DOHH2 (cell line): ENCODE measurements around the gene ACSF2.
"Not testable (repeated sequence)": the region's sequence is repeated elsewhere in the genome, so short reads cannot be mapped to it uniquely, and the experiment has no call there.

Experiments
- H3F3A ChIP-seq: fragments of 200-600 bp; sonication (generic), shearing (Covaris generic); 2 replicates; pipeline ENCODE4 v1.6.0; 2016; ENCODE audit warnings: antibody characterized with exemption, mild to moderate bottlenecking; ENCODE audit not compliant: control insufficient read depth, insufficient read depth
- H3K27ac ChIP-seq: fragments of 200-600 bp; sonication (generic); 2 replicates; pipeline ENCODE4 v1.5.1; 2014; ENCODE audit warnings: low read depth, mild to moderate bottlenecking, low read length, moderate library complexity
- H3K27me3 ChIP-seq: fragments of 200-600 bp; sonication (generic); 2 replicates; pipeline ENCODE4 v1.6.1; 2014; ENCODE audit warnings: mild to moderate bottlenecking, low read length, mixed read lengths; ENCODE audit not compliant: control insufficient read depth
- H3K36me3 ChIP-seq: fragments of 200-600 bp; sonication (generic); 2 replicates; pipeline ENCODE4 v1.6.1; 2014; ENCODE audit warnings: mild to moderate bottlenecking, low read length, moderate library complexity, mixed read lengths; ENCODE audit not compliant: control insufficient read depth
- H3K4me1 ChIP-seq: fragments of 200-600 bp; sonication (generic); 2 replicates; pipeline ENCODE4 v1.6.1; 2014; ENCODE audit warnings: mild to moderate bottlenecking, low read length, mixed read lengths; ENCODE audit not compliant: control insufficient read depth
- H3K4me2 ChIP-seq: fragments of 200-600 bp; sonication (generic); 2 replicates; pipeline ENCODE4 v1.6.0; 2014; ENCODE audit warnings: mild to moderate bottlenecking, low read length, moderate library complexity
- H3K4me3 ChIP-seq: fragments of 200-600 bp; sonication (generic); 2 replicates; pipeline ENCODE4 v1.5.1; 2014; ENCODE audit warnings: mild to moderate bottlenecking, low read length, mixed read lengths
- H3K79me2 ChIP-seq: fragments of 200-600 bp; sonication (generic); 2 replicates; pipeline ENCODE4 v1.6.1; 2014; ENCODE audit warnings: mild to moderate bottlenecking, low read length, mixed read lengths; ENCODE audit not compliant: control insufficient read depth
- H3K9me2 ChIP-seq: fragments of 200-600 bp; sonication (generic); replicated peaks from 2 replicates; pipeline ENCODE4 v1.6.1; 2014; ENCODE audit warnings: mild to moderate bottlenecking, low read length, mixed read lengths; ENCODE audit not compliant: control insufficient read depth
- H3K9me3 ChIP-seq: fragments of 200-600 bp; sonication (generic); 2 replicates; pipeline ENCODE4 v1.6.1; 2014; ENCODE audit warnings: antibody characterized with exemption, low read length, mixed read lengths; ENCODE audit not compliant: control insufficient read depth, insufficient read depth
- H4K20me1 ChIP-seq: fragments of 200-600 bp; sonication (generic); 2 replicates; pipeline ENCODE4 v1.6.0; 2014; ENCODE audit warnings: low read depth, mild to moderate bottlenecking, antibody characterized with exemption, low read length, moderate library complexity; ENCODE audit not compliant: control insufficient read depth, insufficient read depth
- EZH2phosphoT487 ChIP-seq: fragments of 200-600 bp; sonication (generic); IDR thresholded peaks from 2 replicates; pipeline ENCODE4 v1.6.1; 2017; ENCODE audit warnings: borderline replicate concordance, mild to moderate bottlenecking, antibody characterized with exemption, low read length, moderate library complexity, mixed read lengths
- TF ChIP-seq, protein P1 (sequence below): fragments of 200-600 bp; sonication (generic); IDR thresholded peaks from one replicate; pipeline ENCODE4 v1.5.1; 2014; ENCODE audit warnings: antibody characterized with exemption, mild to moderate bottlenecking, low read depth, low read length; ENCODE audit not compliant: poor library complexity, severe bottlenecking

Gene ACSF2

DNA sequence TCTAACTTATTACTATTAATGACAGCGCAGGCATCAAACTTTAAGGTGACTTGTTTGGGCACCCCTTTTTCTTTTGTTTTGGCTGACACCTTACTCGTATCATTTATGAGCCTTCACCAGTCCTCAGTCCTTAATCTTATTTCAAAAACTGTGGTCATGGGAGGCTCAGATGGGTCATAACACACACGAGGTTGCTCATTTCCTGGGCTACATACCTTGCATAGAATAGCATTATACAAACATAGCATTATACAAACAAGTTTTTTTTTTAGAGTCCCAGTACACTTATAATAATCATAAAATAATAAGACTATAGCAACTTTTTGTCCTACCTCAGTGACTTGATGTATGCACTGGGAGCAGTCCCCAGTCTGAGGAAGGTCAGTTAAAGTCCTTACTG is 11.2 kb upstream of the ACSF2 start:
- TF ChIP-seq EZH2phosphoT487: no peak
- TF ChIP-seq, protein P1, sequence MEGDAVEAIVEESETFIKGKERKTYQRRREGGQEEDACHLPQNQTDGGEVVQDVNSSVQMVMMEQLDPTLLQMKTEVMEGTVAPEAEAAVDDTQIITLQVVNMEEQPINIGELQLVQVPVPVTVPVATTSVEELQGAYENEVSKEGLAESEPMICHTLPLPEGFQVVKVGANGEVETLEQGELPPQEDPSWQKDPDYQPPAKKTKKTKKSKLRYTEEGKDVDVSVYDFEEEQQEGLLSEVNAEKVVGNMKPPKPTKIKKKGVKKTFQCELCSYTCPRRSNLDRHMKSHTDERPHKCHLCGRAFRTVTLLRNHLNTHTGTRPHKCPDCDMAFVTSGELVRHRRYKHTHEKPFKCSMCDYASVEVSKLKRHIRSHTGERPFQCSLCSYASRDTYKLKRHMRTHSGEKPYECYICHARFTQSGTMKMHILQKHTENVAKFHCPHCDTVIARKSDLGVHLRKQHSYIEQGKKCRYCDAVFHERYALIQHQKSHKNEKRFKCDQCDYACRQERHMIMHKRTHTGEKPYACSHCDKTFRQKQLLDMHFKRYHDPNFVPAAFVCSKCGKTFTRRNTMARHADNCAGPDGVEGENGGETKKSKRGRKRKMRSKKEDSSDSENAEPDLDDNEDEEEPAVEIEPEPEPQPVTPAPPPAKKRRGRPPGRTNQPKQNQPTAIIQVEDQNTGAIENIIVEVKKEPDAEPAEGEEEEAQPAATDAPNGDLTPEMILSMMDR: no peak
- Histone ChIP-seq H3K9me3 (no peaks in the 10 kb centered on the region; the same call in 1 of the 2 replicates), H3K36me3 (no peaks in the 10 kb centered on the region), H3K4me3 (no peak overlapping the region), H3K4me1 (no peaks in the 10 kb centered on the region), H3K27ac (no peak overlapping the region), H3K9me2 (no peaks in the 10 kb centered on the region), H3K79me2 (no peaks in the 10 kb centered on the region), H4K20me1 (no peaks in the 10 kb centered on the region), H3F3A (no peaks in the 10 kb centered on the region), H3K27me3 (peaks cover 3% of the 10 kb centered on the region; the same call in 1 of the 2 replicates), H3K4me2 (no peak overlapping the region)

DNA sequence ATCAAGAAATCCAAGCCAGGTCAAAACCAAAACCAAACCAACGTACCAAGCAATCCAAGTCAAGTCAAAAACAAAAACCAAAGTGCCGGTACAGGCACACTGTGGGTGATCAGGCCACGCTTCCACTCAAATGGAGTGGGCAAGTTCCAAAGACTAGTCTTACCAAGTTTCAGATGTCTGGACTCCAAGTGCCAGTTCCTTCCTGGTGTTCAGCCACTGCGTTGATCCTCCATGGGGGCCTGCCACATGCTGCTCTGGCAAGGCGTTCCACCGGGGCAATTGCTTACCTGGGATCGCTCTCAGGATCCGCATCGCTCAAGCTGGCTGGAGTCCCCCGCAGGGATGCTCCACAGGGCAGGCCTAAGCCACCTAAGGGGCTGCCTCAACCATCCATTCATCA is 6.4 kb upstream of the ACSF2 start:
- not testable (repeated sequence) for H3K9me2 ChIP-seq, H3K27me3 ChIP-seq, H3K27ac ChIP-seq, H3K36me3 ChIP-seq, H3K4me3 ChIP-seq, H4K20me1 ChIP-seq, H3K79me2 ChIP-seq, H3K4me2 ChIP-seq, H3K9me3 ChIP-seq
- peaks cover 21% of the 10 kb centered on the region for H3F3A ChIP-seq
- peaks cover 17% of the 10 kb centered on the region for H3K4me1 ChIP-seq

DNA sequence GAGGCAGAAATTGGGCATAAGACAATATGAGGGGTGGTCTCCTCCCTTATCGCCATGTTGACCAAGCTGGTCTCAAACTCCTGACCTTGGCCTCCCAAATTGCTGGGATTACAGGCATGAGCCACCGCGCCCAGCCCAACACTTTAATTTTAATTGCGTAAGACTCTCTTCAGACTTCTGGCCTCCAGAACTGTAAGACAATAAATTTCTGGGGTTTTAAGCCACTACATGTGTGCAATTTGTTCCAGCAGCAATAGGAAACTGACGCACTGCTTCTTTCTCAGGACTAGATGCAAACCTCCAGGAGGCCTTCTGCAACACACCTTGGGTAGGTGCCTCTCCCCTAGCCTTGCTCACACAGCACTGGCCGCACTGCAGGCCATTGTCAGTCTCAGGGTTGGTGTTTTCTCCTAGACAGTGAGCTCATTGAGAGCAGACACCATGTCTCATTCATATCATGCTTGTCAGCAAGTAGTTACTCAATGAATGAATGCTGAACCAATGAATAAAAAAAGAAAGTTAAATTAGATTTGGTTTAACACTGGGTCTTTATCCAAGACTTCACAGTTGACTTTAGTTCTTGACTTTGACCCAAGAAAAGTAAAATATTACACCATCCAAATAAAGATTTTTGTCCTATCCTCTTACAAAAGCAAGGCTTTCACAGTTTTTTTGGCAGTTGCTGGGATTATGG is 5.5 kb upstream of the ACSF2 start:
- peak overlapping the region; percentile 73 for H3K27ac ChIP-seq
- peak overlapping the region; percentile 69 for H3K4me3 ChIP-seq

More for the DNA sequence above, 5.5 kb upstream of the ACSF2 start:
- TF ChIP-seq, protein P1: no peak
- no peak for TF ChIP-seq EZH2phosphoT487
- no peaks in the 10 kb centered on the region for H3K9me2 ChIP-seq
- no peaks in the 10 kb centered on the region for H3K79me2 ChIP-seq
- H3K4me2 ChIP-seq: peak overlapping the region; percentile 63
- no peaks in the 10 kb centered on the region for H3K27me3 ChIP-seq
- peaks cover 21% of the 10 kb centered on the region for H3F3A ChIP-seq
- no peaks in the 10 kb centered on the region; the same call in 1 of the 2 replicates for H3K9me3 ChIP-seq
- H4K20me1 ChIP-seq: no peaks in the 10 kb centered on the region
- peaks cover 23% of the 10 kb centered on the region for H3K4me1 ChIP-seq
- H3K36me3 ChIP-seq: no peaks in the 10 kb centered on the region
